22Rv1 (cell line): Measurements from ENCODE around the gene METTL2A.

Source experiments
- ZFX ChIP-seq: fragments of 450-650 bp; IDR thresholded peaks from 2 replicates; pipeline ENCODE4 v1.6.1; 2017; ENCODE audit warnings: antibody characterized with exemption, borderline replicate concordance
- TF ChIP-seq, protein P1 (sequence below): fragments of 450-650 bp; IDR thresholded peaks from 2 replicates; pipeline ENCODE4 v1.5.1; 2017; ENCODE audit warnings: mild to moderate bottlenecking

- TF ChIP-seq, protein P1, sequence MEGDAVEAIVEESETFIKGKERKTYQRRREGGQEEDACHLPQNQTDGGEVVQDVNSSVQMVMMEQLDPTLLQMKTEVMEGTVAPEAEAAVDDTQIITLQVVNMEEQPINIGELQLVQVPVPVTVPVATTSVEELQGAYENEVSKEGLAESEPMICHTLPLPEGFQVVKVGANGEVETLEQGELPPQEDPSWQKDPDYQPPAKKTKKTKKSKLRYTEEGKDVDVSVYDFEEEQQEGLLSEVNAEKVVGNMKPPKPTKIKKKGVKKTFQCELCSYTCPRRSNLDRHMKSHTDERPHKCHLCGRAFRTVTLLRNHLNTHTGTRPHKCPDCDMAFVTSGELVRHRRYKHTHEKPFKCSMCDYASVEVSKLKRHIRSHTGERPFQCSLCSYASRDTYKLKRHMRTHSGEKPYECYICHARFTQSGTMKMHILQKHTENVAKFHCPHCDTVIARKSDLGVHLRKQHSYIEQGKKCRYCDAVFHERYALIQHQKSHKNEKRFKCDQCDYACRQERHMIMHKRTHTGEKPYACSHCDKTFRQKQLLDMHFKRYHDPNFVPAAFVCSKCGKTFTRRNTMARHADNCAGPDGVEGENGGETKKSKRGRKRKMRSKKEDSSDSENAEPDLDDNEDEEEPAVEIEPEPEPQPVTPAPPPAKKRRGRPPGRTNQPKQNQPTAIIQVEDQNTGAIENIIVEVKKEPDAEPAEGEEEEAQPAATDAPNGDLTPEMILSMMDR, result no peak
- TF ChIP-seq ZFX, result no peak
These were observed 18.2 kb upstream of the METTL2A start for GRCh38 chr17:62405451-62405850.
